ENCODE results near the gene MSTN. TPM values are rescaled to one million over a fixed set of nuclear protein-coding genes. Genes with fewer than 3 reads are reported as not detected.
A peak's percentile ranks its signal among the peaks of the same experiment; 100 is the strongest.
"Not testable (repeated sequence)": the region's sequence is repeated elsewhere in the genome, so short reads cannot be mapped to it uniquely, and the experiment has no call there.

Gene MSTN
- total RNA-seq, 1 experiment from 2014 or later = not detected

- peak; percentile 75 for DNase-seq (ENCODE audit: low spot score)
- no peaks in the 10 kb centered on the region for H3K36me3 ChIP-seq (ENCODE audit: insufficient read depth, low read length, poor library complexity, severe bottlenecking)
- H3K27me3 ChIP-seq (replicated peaks; ENCODE audit: insufficient read depth, low read depth, low read length, poor library complexity) = no peaks in the 10 kb centered on the region
- CTCF ChIA-PET = interaction anchor here (0.9 kb wide), 1 partner anchor 70 kb away, joined by 3 read pairs; no protein-coding TSS in a partner anchor
- no peak overlapping the region for H3K27ac ChIP-seq (ENCODE audit: low read depth, low read length, poor library complexity, severe bottlenecking)
- BruUV-seq (replicated peaks) = no TSS peak
- H3K4me1 ChIP-seq (ENCODE audit: insufficient read depth, low read length, poor library complexity, severe bottlenecking) = no peaks in the 10 kb centered on the region
- no peaks in the 10 kb centered on the region for H3K9me3 ChIP-seq (ENCODE audit: low read depth, low read length, poor library complexity, severe bottlenecking)
- POLR2A ChIA-PET (ENCODE audit: low non-redundant PET) = no interaction called here
- no peak overlapping the region for H3K4me3 ChIP-seq (ENCODE audit: low read depth, low read length, poor library complexity, severe bottlenecking)
- intact Hi-C loops (cut with micrococcal nuclease; ENCODE audit: unreplicated experiment) = no loop called here
- TF ChIP-seq CTCF (conservative IDR thresholded peaks at IDR 0.05; ENCODE audit: low read depth, low read length) (peak; percentile 75), EZH2 (IDR thresholded peaks at IDR 0.05; ENCODE audit: borderline replicate concordance, low read depth, low read length, poor library complexity, severe bottlenecking) (no peak)
Observed at GRCh38 chr2:190023860-190024259, 38.7 kb downstream of the MSTN start.

DNA sequence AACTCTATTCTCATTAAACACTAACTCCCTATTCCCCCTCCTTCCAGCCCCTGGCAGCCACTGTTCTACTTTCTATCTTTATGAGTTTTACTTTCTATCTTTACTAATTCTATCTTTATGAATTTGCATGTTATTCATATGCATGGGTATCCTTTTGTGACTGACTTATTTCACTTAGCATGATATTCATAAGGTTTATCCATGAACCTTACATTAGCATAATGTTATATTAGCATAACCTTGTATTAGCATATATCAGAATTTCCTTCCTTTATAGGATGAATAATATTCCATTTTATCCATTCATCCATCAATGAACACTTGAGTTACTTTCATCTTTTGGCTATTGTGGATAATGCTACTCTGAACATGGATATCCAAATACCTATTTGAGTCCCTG, 41.8 kb downstream of the MSTN start:
- Histone ChIP-seq H3K27ac (ENCODE audit: low read depth, low read length, poor library complexity, severe bottlenecking) (no peak overlapping the region), H3K27me3 (replicated peaks; ENCODE audit: insufficient read depth, low read depth, low read length, poor library complexity) (no peaks in the 10 kb centered on the region), H3K4me1 (ENCODE audit: insufficient read depth, low read length, poor library complexity, severe bottlenecking) (no peaks in the 10 kb centered on the region), H3K4me3 (ENCODE audit: low read depth, low read length, poor library complexity, severe bottlenecking) (no peak overlapping the region), H3K36me3 (ENCODE audit: insufficient read depth, low read length, poor library complexity, severe bottlenecking) (no peaks in the 10 kb centered on the region), H3K9me3 (ENCODE audit: low read depth, low read length, poor library complexity, severe bottlenecking) (peaks cover 5% of the 10 kb centered on the region)
- DNase-seq (ENCODE audit: low spot score) = no peak
- ChIA-PET POLR2A (ENCODE audit: low non-redundant PET) (no interaction called here), CTCF (no interaction called here)
- intact Hi-C loops (cut with micrococcal nuclease; ENCODE audit: unreplicated experiment) = no loop called here
- BruUV-seq (replicated peaks) = no TSS peak
- TF ChIP-seq EZH2 (IDR thresholded peaks at IDR 0.05; ENCODE audit: borderline replicate concordance, low read depth, low read length, poor library complexity, severe bottlenecking) (no peak), CTCF (conservative IDR thresholded peaks at IDR 0.05; ENCODE audit: low read depth, low read length) (no peak)

GRCh38 chr2:190017837-190018236, 44.7 kb downstream of the MSTN start:
- TF ChIP-seq EZH2 (IDR thresholded peaks at IDR 0.05; ENCODE audit: borderline replicate concordance, low read depth, low read length, poor library complexity, severe bottlenecking) (no peak), CTCF (conservative IDR thresholded peaks at IDR 0.05; ENCODE audit: low read depth, low read length) (no peak)
- H3K27ac ChIP-seq (ENCODE audit: low read depth, low read length, poor library complexity, severe bottlenecking) = no peak overlapping the region
- H3K4me1 ChIP-seq (ENCODE audit: insufficient read depth, low read length, poor library complexity, severe bottlenecking) = no peaks in the 10 kb centered on the region
- H3K9me3 ChIP-seq (ENCODE audit: low read depth, low read length, poor library complexity, severe bottlenecking) = peaks cover 12% of the 10 kb centered on the region
- ChIA-PET POLR2A (ENCODE audit: low non-redundant PET) (no interaction called here), CTCF (no interaction called here)
- DNase-seq (ENCODE audit: low spot score) = no peak
- BruUV-seq (replicated peaks) = no TSS peak
- H3K4me3 ChIP-seq (ENCODE audit: low read depth, low read length, poor library complexity, severe bottlenecking) = no peak overlapping the region
- no peaks in the 10 kb centered on the region for H3K27me3 ChIP-seq (replicated peaks; ENCODE audit: insufficient read depth, low read depth, low read length, poor library complexity)
- intact Hi-C loops (cut with micrococcal nuclease; ENCODE audit: unreplicated experiment) = no loop called here
- no peaks in the 10 kb centered on the region for H3K36me3 ChIP-seq (ENCODE audit: insufficient read depth, low read length, poor library complexity, severe bottlenecking)

- H3K4me1 ChIP-seq (ENCODE audit: insufficient read depth, low read length, poor library complexity, severe bottlenecking); POLR2A ChIA-PET (ENCODE audit: low non-redundant PET); H3K36me3 ChIP-seq (ENCODE audit: insufficient read depth, low read length, poor library complexity, severe bottlenecking); H3K27me3 ChIP-seq (replicated peaks; ENCODE audit: insufficient read depth, low read depth, low read length, poor library complexity); H3K27ac ChIP-seq (ENCODE audit: low read depth, low read length, poor library complexity, severe bottlenecking); DNase-seq (ENCODE audit: low spot score); BruUV-seq (replicated peaks); CTCF ChIA-PET; H3K4me3 ChIP-seq (ENCODE audit: low read depth, low read length, poor library complexity, severe bottlenecking); intact Hi-C loops (cut with micrococcal nuclease; ENCODE audit: unreplicated experiment): not testable (repeated sequence)
- H3K9me3 ChIP-seq (ENCODE audit: low read depth, low read length, poor library complexity, severe bottlenecking) = peaks cover 12% of the 10 kb centered on the region
Observed at GRCh38 chr2:190015969-190016368, 46.6 kb downstream of the MSTN start.
